HG02678 (cell line): ENCODE results near the gene FAM184A.

Experiments used
- ATAC-seq: cut with Tn5 transposase; IDR thresholded peaks from one replicate; pipeline ENCODE4 v1.9.1; 2021; ENCODE audit warnings: mild to moderate bottlenecking, moderate library complexity; ENCODE audit not compliant: unreplicated experiment

FAM184A gene

DNA sequence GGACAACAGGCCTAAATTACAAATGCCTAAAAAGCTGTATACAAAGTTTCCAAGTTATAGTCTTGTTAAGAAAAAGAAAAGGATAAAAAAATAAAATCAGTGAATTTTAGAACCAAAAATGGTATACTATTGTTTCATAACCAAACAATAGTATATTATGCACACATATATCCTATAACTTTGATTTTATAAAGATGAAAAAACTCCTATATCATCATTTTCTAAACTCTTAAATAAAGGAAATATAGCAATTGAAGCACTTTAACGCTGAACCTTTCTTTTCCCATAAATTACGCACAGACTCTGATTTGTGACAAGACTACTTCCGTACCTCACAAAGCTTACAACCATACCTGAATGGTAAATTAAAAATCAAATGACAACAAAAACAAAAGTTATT is 107.6 kb downstream of the FAM184A start:
- ATAC-seq = no peak

- no peak for ATAC-seq
Observed at GRCh38 chr6:118968416-118968815, 110.0 kb downstream of the FAM184A start.

GRCh38 chr6:118967239-118967638 is 111.2 kb downstream of the FAM184A start:
- ATAC-seq = no peak

- ATAC-seq = no peak
Observed at GRCh38 chr6:118965843-118966370, 112.6 kb downstream of the FAM184A start.

DNA sequence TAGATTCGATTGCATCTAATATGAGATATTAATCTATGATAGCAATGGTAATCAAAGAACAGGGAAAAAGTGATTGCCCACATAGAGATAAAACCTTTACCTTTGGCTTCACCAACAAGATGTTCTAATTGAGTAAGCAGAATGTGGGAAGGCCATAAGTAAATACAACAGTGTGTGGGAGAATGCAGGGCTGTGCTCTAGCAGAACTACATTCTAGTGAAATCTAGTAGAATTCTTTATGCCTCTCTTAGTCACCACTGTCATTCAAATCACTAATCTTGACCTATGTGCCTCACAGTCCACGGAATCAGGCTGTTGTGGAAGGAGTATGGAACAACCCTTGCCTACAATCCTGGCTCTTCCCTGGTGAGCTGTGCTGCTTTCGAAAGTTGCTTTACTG is 113.1 kb downstream of the FAM184A start:
- ATAC-seq = no peak

GRCh38 chr6:118963003-118963402 is 115.5 kb downstream of the FAM184A start:
- ATAC-seq = no peak

GRCh38 chr6:118959903-118960302 is 118.6 kb downstream of the FAM184A start:
- ATAC-seq = no peak

DNA sequence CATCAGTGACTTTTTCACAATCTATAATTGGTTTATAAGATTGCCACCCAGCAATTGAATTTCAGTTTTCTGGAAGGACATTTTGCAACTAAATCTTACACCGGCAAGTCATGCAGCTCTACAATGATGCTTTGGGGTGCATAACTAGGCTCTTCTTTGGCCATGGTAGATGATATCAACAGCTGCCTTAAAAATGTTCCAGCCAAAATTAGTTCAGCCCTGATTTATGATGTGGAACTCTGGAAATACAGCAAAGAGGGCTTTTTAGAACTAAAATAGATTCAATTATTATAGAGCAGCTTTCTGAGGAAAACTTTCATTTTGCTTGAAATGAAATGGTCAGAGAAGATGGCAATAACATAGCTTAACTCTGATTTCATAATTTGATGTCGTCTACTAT is 125.1 kb downstream of the FAM184A start:
- no peak for ATAC-seq

DNA sequence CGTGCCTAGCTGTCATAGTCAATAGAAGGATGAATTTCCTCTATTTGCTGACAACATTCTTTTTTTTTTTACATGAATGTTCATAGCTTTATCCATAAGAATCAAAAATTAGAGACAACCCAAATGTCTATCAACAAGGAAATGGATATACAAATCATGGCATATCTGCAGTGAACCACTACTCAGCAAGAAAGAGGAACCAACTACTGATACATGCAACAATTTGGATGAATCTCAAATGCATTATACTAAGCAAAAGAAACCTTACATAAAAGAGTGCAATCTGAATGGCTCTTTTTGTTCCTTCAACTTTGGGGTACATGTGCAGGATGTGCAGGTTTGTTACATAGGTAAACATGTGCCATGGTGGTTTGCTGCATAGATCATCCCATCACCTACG is 125.8 kb downstream of the FAM184A start:
- no peak for ATAC-seq

DNA sequence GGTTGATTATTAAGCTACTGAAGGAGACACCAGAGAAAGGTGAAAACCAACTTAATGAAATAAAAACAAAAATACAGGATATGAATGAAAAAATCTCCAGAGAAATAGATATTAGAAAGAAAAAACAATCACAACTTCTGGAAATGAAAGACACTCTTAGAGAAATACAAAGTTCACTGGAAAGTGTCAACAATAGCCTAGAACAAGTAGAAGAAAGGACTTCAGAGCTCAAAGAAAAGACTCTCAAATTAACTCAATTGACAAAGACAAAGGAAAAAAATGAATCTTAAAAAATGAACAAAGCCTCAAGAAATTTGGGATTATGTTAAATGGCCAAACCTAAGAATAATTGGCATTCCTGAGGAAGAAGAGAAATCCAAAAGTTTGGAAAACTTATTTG is 133.2 kb downstream of the FAM184A start:
- ATAC-seq = no peak

DNA sequence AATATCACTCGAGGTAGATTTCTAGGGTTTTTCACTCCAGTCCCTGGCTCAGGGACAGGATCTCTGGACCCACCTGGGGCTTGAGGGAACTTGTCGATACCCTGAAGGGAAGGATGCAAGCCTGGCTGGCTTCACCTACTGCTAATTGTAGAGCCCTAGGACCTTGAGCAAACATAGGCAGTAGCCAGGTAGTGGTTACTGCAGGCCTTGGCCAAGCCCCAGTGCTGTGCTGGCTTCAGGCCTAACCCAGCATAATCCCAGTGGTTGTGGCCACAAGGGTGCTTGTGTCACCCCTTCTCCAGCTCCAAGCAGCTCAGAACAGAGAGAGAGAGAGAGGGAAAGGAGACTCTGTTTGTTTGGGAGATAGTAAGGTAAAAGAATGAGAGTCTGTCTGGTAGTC is 137.7 kb downstream of the FAM184A start:
- ATAC-seq = no peak

DNA sequence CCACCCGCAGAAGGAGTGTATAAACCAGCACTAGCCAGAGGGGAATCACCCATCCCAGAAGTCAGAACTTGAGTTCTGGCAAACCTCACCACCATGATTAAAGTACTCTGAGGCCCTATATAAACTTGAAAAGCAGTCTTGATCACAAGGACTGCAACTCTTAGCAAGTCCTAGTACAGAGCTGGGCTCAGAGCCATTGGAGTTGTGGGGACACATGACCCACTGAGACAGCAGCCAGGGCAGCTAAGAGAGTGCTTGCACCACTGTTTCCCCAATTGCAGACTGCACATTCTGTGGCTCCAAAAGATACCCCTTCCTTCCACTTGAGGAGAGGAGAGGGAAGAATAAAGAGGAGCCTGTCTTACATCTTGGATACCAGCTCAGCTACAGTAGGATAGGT is 138.8 kb downstream of the FAM184A start:
- ATAC-seq = no peak

DNA sequence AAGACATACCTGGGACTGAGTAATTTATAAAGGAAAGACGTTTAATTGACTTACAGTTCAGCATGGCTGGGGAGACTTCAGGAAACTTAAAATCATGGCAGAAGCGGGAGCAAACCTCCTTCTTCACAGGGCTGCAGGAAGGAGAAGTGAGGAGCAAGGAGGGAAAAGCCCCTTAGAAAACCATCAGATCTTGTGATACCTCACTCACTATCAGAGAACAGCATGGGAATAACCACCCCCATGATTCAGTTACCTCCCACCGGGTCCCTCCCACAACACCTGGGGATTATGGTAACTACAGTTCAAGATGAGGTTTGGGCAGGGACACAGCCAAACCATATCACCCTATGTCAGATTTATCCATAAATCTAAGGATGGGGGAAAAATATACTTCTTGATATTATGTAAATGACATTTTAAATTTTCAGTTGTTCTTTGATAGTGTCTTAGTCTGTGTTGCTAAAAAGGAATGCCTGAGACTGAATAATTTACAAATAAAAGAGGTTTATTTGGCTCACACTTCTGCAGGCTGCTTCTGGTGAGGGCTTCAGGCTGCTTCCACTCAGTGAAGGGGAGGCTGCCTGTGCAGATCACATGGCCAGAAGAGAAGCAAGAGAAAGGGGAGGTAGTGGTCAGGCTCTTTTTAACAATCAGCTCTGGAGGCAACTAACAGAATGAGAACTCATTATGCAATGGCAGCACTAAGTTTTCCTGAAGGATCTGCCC is 142.3 kb downstream of the FAM184A start:
- no peak for ATAC-seq

GRCh38 chr6:118935331-118935668 is 143.2 kb downstream of the FAM184A start:
- ATAC-seq = peak; percentile 10

DNA sequence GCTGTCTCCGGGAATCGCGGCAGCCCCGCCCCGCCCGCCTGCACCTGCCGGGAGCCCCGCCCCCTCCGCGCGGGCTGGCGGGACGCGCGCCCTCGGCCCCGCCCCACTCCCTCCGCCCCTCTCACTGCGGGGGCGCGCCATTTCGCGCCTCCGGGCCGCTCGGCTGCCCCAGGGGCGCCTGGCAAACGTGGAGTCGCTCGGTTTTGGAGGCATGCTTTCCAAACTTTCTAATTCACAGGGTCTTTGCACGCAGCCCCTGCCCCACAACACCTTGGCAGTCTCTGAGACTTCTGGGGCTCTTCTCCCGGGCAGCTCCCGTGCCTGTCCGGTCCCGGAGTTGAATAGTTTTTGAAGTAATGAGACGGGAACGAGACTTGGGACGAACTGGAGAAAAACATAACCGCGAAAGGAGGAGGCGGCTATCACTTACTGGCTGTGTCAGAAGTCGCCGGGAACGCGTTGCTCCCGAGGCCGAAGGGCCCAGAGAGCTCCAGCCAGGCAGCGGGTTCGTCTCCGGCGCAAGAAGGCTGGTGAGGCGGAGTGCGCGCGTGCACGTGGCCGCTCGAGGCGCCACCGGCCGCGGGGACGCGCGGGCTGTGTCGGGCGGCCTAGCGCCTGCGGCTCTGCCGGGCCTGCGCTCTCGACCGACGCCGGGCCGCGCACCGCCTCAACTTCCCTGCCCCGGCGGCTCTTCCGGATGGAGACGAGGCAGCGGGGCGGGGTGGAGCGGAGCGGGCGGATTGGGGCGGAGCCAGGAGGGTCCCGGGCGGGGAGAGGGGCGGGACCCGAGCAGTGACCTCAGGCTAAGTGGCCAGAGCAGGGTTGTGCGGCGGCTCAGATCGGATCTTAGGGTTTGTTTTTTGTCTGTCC is 143.8 kb downstream of the FAM184A start, which contains the start of gene MCM9:
TSS of gene MCM9 (minus strand) at position 699 of the 870 bp plus-strand sequence. CDS start 3,436 bp downstream, outside the sequence.
- ATAC-seq = peak; percentile 93

DNA sequence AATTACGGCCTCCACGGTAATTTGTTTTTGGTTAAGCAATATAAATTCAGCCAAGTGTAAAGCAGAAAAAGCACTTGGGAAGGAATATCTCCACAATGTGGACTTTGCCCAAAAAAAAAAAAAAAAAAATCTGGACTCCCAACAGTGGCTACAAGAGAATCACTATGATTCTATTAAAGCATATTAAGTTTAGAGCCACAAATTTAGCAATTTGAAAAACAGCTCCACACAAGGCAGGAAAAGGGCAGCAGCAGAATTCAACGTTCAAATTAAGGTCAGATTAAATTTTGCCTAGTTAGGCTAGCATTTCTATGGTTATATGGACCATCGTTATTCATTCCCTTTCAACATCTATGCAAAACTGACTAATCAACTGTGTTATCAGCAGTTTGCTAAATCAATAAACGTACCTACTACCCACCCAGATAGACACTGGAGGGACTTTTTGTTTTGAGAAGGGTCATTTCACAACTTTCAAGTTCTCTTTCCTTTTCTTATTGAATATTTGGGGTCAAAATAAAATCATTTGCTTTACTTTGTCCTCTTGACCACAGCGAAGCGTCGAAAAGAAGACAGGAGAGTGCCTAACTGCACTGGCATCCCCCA is 144.5 kb downstream of the FAM184A start:
- ATAC-seq = peak; percentile 1

DNA sequence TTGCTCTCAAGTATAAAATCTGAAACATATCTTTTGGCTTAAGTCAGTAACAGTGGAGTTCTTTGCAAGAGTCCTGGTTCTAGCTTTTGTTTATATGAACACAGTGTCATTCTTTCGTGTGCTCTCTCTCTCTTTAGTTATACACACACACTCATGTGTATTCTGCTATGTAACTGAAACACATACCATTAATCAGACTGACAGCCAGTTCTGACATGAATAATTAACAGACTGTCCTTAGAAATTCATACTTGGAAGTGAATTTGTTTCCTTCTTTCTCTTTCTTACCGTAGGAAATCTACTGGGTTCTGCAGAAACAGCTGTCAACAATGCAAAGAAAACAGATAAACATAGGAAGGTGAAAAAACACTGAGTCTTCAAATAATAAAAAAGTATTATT is 146.0 kb downstream of the FAM184A start:
- ATAC-seq = no peak

GRCh38 chr6:118931436-118931835 is 147.0 kb downstream of the FAM184A start:
- ATAC-seq = no peak

DNA sequence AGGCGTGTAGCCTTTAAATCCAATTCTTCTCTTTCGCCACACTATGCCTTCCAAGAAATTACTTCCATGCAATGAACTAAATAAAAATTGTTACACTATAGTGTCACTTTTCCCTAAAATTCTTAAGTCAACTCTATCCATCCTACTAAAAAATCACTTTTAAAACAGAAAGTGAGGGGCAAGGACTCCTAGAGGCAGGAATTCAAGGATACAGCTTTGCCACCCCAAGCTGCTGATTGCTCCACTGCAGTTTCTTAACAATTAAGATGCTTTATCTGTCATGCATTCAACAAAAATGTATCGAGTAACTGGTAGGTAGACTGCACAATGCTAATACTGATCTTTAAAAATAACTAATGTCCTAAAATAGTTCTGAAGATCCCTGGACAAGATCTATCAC is 147.8 kb downstream of the FAM184A start:
- no peak for ATAC-seq

GRCh38 chr6:118923035-118923434 is 155.4 kb downstream of the FAM184A start:
- ATAC-seq = no peak

DNA sequence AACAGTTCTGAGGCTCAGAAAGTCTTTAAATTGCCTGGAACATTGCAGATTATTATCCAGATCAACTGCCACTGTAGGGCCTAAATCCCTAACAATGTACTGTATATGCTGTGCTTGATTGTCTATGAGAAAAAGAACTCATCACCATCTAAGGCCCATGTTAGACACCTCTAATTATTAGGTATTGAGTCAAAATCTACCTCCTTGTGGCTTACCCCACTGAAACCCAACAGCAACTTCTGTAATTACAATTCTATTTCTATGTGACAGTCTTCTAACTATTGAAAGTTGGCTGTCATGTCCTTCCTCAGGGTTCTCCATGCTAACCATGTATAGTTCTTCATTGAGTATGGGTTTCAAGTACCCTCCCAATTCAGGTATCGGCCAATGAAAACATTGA is 157.4 kb downstream of the FAM184A start:
- ATAC-seq = no peak

DNA sequence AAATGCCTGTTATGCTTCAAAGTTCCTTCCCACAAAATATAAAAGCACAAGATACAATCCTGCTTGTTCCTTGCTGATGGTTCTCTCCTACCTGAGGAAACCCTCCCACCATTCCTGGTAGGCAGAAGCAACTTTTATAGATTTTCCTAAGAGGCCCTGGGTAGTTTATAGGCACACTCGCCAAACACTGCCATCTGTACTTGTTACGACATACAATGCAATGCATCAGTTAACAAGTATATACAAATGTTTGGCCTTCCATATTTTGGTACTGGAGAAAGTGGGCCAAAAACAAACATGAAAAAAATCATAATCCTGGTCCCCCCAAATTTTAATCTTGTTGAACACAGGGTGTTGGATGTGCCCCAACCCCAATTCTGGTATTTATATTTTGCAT is 160.1 kb downstream of the FAM184A start:
- ATAC-seq = no peak
